Keratinocyte (primary cell): ENCODE results near the gene BCAS3. TPM values are rescaled to one million over a fixed set of nuclear protein-coding genes. Genes with fewer than 3 reads are reported as not detected.
A peak's percentile ranks its signal among the peaks of the same experiment; 100 is the strongest.

Source experiments
- DNase-seq: peaks from one replicate; pipeline ENCODE4 v3.0.0-alpha.2; 2011; ENCODE audit warnings: low read depth, missing footprints, low spot score
- FAIRE-seq: peaks from 2 replicates; lab custom pipeline; 2011; peaks lifted over from hg19 to GRCh38; lab: Jason Lieb, UNC
- H2AFZ ChIP-seq: 2 replicates; pipeline ENCODE4 v1.6.0; 2012; ENCODE audit warnings: low read length, control low read depth, inconsistent platforms; ENCODE audit not compliant: control insufficient read depth
- H3K27ac ChIP-seq: 2 replicates; pipeline ENCODE4 v1.5.1; 2011; ENCODE audit warnings: low read length; ENCODE audit not compliant: control insufficient read depth, insufficient read depth
- H3K27me3 ChIP-seq: 3 replicates; pipeline ENCODE4 v1.6.0; 2011; ENCODE audit warnings: low read length; ENCODE audit not compliant: control insufficient read depth, insufficient read depth; ENCODE audit errors: extremely low read depth
- H3K36me3 ChIP-seq, 2 experiments: 2 replicates in 1 of 2; 3 replicates in 1 of 2; pipeline ENCODE4 v1.5.1; 2011; ENCODE audit warnings: low read length in 2 of 2, mild to moderate bottlenecking in 1 of 2; ENCODE audit not compliant: control insufficient read depth in 2 of 2, insufficient read depth in 2 of 2; ENCODE audit errors: extremely low read depth in 1 of 2
- H3K4me1 ChIP-seq: 3 replicates; pipeline ENCODE4 v1.5.1; 2011; ENCODE audit warnings: low read length; ENCODE audit not compliant: control insufficient read depth, insufficient read depth; ENCODE audit errors: extremely low read depth
- H3K4me2 ChIP-seq: 3 replicates; pipeline ENCODE4 v1.6.0; 2011; ENCODE audit warnings: low read depth, low read length; ENCODE audit not compliant: control insufficient read depth, insufficient read depth; ENCODE audit errors: extremely low read depth
- H3K4me3 ChIP-seq, 3 experiments: fragments of 200-600 bp in 1 of 3; sonication (generic) in 1 of 3; 2 replicates in 2 of 3; 3 replicates in 1 of 3; pipeline ENCODE4 v1.5.1; 2011 to 2016; ENCODE audit warnings: low read length in 3 of 3, mild to moderate bottlenecking in 3 of 3, control low read depth in 2 of 3, inconsistent platforms in 1 of 3, low read depth in 1 of 3, mixed read lengths in 1 of 3, mixed run types in 1 of 3, moderate library complexity in 1 of 3; ENCODE audit not compliant: control insufficient read depth in 2 of 3, insufficient read depth in 2 of 3; ENCODE audit errors: extremely low read depth in 1 of 3
- H3K79me2 ChIP-seq: 2 replicates; pipeline ENCODE4 v1.6.0; 2012; ENCODE audit warnings: low read length; ENCODE audit not compliant: control insufficient read depth, insufficient read depth
- H3K9ac ChIP-seq: 3 replicates; pipeline ENCODE4 v1.6.0; 2011; ENCODE audit warnings: low read length; ENCODE audit not compliant: control insufficient read depth, insufficient read depth; ENCODE audit errors: extremely low read depth
- H3K9me1 ChIP-seq: 3 replicates; pipeline ENCODE4 v1.6.0; 2011; ENCODE audit warnings: low read length; ENCODE audit not compliant: control insufficient read depth, insufficient read depth; ENCODE audit errors: extremely low read depth
- H3K9me3 ChIP-seq: 2 replicates; pipeline ENCODE4 v1.5.1; 2012; ENCODE audit warnings: low read depth, low read length; ENCODE audit not compliant: control insufficient read depth
- H4K20me1 ChIP-seq: 3 replicates; pipeline ENCODE4 v1.6.0; 2011; ENCODE audit warnings: low read length; ENCODE audit not compliant: control insufficient read depth, insufficient read depth; ENCODE audit errors: extremely low read depth
- EZH2 ChIP-seq: IDR thresholded peaks from one replicate; pipeline ENCODE4 v1.6.1; 2012; ENCODE audit warnings: inconsistent platforms, mild to moderate bottlenecking, low read length, moderate library complexity
- dilution Hi-C: fragments of 300-500 bp; cut with MboI; formaldehyde crosslinking; loops from one replicate; pipeline ENCODE4 v1.7.0; 2020; ENCODE audit warnings: low sequenced_read_pairs; ENCODE audit not compliant: extremely low pct_ligation_motif_present
- polyA plus RNA-seq, 5 experiments: library from polyadenylated mRNA; depleted of rRNA in 3 of 5; stranded (reverse) in 3 of 5; stranded (forward) in 1 of 5; unstranded in 1 of 5; fragments of >200 nt; gene quantifications; 1 replicate in 1 of 5; 2 replicates in 3 of 5; 3 replicates in 1 of 5; pipeline versions ENCODE4 v1.2.1 to v1.2.3, GENCODE V29; 2011 to 2012; ENCODE audit warnings: missing spikeins in 2 of 5, low read depth in 1 of 5, low replicate concordance in 1 of 5
- TF ChIP-seq, protein P1 (sequence below), 3 experiments: IDR thresholded peaks in 1 of 3; conservative IDR thresholded peaks in 1 of 3; optimal IDR thresholded peaks in 1 of 3; 2 replicates in 2 of 3; 3 replicates in 1 of 3; pipeline versions ENCODE3 to v1.5.1; 2011; ENCODE audit warnings: low read length in 3 of 3, mild to moderate bottlenecking in 3 of 3, moderate library complexity in 2 of 3, control low read depth in 1 of 3, inconsistent platforms in 1 of 3; ENCODE audit not compliant: insufficient read depth in 2 of 3; ENCODE audit errors: extremely low read depth in 1 of 3

The BCAS3 gene
- polyA plus RNA-seq, 1 donor (not counting 4 experiments of a cell fraction or from before 2014, with no cell fraction given) = 11.8 TPM

DNA sequence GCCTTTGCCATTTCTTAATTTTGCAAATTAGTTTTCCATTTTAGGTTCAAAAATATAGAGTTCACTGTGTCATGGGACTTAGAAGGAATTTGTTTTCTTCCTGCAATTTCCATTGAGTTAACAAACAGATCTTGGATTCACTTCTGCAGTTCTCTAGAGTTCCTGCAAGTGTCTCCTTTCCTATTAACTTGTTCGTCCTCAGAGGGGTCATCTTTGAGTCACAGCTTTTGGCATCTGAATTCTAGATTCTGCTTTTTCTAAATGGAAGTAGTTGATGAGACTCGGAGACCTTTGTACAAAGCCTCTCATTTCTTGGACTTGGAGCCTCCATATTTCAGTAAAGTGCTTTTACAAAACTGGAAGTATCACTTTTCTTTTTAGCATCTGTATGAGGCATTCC, 323.3 kb downstream of the BCAS3 start:
- TF ChIP-seq EZH2 = no peak
- TF ChIP-seq, protein P1, sequence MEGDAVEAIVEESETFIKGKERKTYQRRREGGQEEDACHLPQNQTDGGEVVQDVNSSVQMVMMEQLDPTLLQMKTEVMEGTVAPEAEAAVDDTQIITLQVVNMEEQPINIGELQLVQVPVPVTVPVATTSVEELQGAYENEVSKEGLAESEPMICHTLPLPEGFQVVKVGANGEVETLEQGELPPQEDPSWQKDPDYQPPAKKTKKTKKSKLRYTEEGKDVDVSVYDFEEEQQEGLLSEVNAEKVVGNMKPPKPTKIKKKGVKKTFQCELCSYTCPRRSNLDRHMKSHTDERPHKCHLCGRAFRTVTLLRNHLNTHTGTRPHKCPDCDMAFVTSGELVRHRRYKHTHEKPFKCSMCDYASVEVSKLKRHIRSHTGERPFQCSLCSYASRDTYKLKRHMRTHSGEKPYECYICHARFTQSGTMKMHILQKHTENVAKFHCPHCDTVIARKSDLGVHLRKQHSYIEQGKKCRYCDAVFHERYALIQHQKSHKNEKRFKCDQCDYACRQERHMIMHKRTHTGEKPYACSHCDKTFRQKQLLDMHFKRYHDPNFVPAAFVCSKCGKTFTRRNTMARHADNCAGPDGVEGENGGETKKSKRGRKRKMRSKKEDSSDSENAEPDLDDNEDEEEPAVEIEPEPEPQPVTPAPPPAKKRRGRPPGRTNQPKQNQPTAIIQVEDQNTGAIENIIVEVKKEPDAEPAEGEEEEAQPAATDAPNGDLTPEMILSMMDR (optimal IDR thresholded peaks at IDR 0.05 in 1 of 3, IDR thresholded peaks at IDR 0.05 in 1 of 3, conservative IDR thresholded peaks at IDR 0.05 in 1 of 3; ENCODE audit: extremely low read depth in 1 of 3, insufficient read depth in 2 of 3, low read length in 3 of 3) = no peak
- no peaks in the 10 kb centered on the region for H3K36me3 ChIP-seq
- FAIRE-seq = no peak
- H3K4me3 ChIP-seq = no peak overlapping the region
- dilution Hi-C loops = no loop called here
- H3K79me2 ChIP-seq = no peaks in the 10 kb centered on the region
- H3K9ac ChIP-seq = no peak overlapping the region
- H3K4me2 ChIP-seq = no peak overlapping the region
- no peak for DNase-seq
- no peaks in the 10 kb centered on the region for H4K20me1 ChIP-seq
- no peaks in the 10 kb centered on the region for H3K4me1 ChIP-seq
- no peaks in the 10 kb centered on the region for H3K9me3 ChIP-seq
- no peaks in the 10 kb centered on the region for H3K27me3 ChIP-seq
- no peak overlapping the region for H2AFZ ChIP-seq
- H3K9me1 ChIP-seq = no peaks in the 10 kb centered on the region
- no peak overlapping the region for H3K27ac ChIP-seq

DNA sequence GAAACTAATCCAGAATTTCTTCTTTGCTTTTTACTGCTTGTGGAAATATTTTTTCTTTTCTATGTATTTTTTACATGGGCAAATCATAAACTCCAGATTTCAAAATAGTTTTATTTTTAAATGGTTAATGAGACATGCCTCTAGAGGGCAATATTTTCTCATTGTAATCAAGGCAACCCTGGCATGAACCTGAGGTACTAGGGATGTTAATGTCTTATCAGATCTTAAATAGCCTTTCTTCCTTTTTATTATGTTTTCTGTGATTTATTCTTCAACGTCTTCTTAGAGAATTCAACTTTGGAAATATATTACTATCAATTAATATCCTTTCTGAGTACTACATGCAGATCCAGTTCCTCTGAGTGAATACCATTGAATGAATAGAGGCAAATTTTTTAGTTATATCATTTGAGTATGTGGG, 324.7 kb downstream of the BCAS3 start:
- no peak overlapping the region for H3K4me2 ChIP-seq
- dilution Hi-C loops = no loop called here
- no peak overlapping the region for H2AFZ ChIP-seq
- H3K36me3 ChIP-seq = no peaks in the 10 kb centered on the region
- H3K9me3 ChIP-seq = no peaks in the 10 kb centered on the region
- no peak overlapping the region for H3K27ac ChIP-seq
- DNase-seq (no peak), FAIRE-seq (peak; percentile 23)
- H3K79me2 ChIP-seq = no peaks in the 10 kb centered on the region
- H3K4me1 ChIP-seq = no peaks in the 10 kb centered on the region
- no peak overlapping the region for H3K4me3 ChIP-seq
- TF ChIP-seq EZH2 = no peak
- TF ChIP-seq, protein P1 (optimal IDR thresholded peaks at IDR 0.05 in 1 of 3, IDR thresholded peaks at IDR 0.05 in 1 of 3, conservative IDR thresholded peaks at IDR 0.05 in 1 of 3; ENCODE audit: extremely low read depth in 1 of 3, insufficient read depth in 2 of 3, low read length in 3 of 3) = peak in 2 of 3 experiments; percentile 15 to 34
- no peaks in the 10 kb centered on the region for H3K9me1 ChIP-seq
- no peak overlapping the region for H3K9ac ChIP-seq
- H3K27me3 ChIP-seq = no peaks in the 10 kb centered on the region
- H4K20me1 ChIP-seq = no peaks in the 10 kb centered on the region
